Upper lobe of left lung (tissue), 6 donors: ENCODE data around the gene EFHC2. TPM values are rescaled to one million over a fixed set of nuclear protein-coding genes. Genes with fewer than 3 reads are reported as not detected.
"Not testable (repeated sequence)": the region's sequence is repeated elsewhere in the genome, so short reads cannot be mapped to it uniquely, and the experiment has no call there.

ENCODE experiments used
- ATAC-seq, 2 donors: fragments of 200-7000 bp; cut with Tn5 transposase; one replicate each; pipeline ENCODE4 v1.9.1; 2022; ENCODE audit warnings: mild to moderate bottlenecking in 2 of 2, moderate library complexity in 2 of 2; ENCODE audit not compliant: low FRiP score in 2 of 2
- DNase-seq, 2 donors: peaks; one replicate each; pipeline ENCODE4 v3.0.0-alpha.2; 2019 to 2020
- H3K27ac ChIP-seq, 4 donors: fragments of 200-600 bp; sonication (generic); one replicate each; pipeline ENCODE4 v1.5.1; 2016 to 2019
- H3K27me3 ChIP-seq, 4 donors: fragments of 200-600 bp; sonication (generic); one replicate each; pipeline ENCODE4 v1.5.1; 2017 to 2019
- H3K36me3 ChIP-seq, 4 donors: fragments of 200-600 bp; sonication (generic); one replicate each; pipeline ENCODE4 v1.5.1; 2016 to 2019
- H3K4me1 ChIP-seq, 4 donors: fragments of 200-600 bp; sonication (generic); one replicate each; pipeline ENCODE4 v1.5.1; 2018 to 2019
- H3K4me3 ChIP-seq, 4 donors: fragments of 200-600 bp; sonication (generic); one replicate each; pipeline ENCODE4 v1.5.1; 2017 to 2019; ENCODE audit warnings: mild to moderate bottlenecking in 2 of 4, moderate library complexity in 1 of 4
- H3K9me3 ChIP-seq, 4 donors: fragments of 200-600 bp; sonication (generic); one replicate each; pipeline ENCODE4 v1.5.1; 2018 to 2019
- CTCF ChIP-seq, 6 experiments: fragments of 450-650 bp in 4 of 6; fragments of 200-600 bp in 2 of 6; sonication (generic) in 2 of 6; IDR thresholded peaks; one replicate each; pipeline ENCODE4 v1.5.1; 2016 to 2019; ENCODE audit warnings: antibody characterized with exemption in 6 of 6
- EP300 ChIP-seq, 4 donors: sonication (generic); formaldehyde crosslinking; IDR thresholded peaks; one replicate each; pipeline ENCODE4 v1.5.1; 2017; ENCODE audit warnings: antibody characterized with exemption in 4 of 4, control low read depth in 2 of 4
- POLR2A ChIP-seq, 4 donors: fragments of 450-650 bp; IDR thresholded peaks; one replicate each; pipeline ENCODE4 v1.5.1; 2016 to 2017; ENCODE audit warnings: antibody characterized with exemption in 4 of 4, mild to moderate bottlenecking in 2 of 4
- POLR2AphosphoS5 ChIP-seq, 2 donors: sonication (generic); formaldehyde crosslinking; IDR thresholded peaks; one replicate each; pipeline ENCODE4 v1.5.1; 2017; ENCODE audit warnings: antibody characterized with exemption in 2 of 2
- WGBS, 2 donors: methylation state at CpG; one replicate each; pipeline ENCODE4 v1.1.5; 2017 to 2018; 5-methylcytosine and 5-hydroxymethylcytosine counted together
- total RNA-seq, 6 donors: library from RNA; depleted of rRNA in 4 of 6; stranded (reverse); fragments of >200 nt in 4 of 6; gene quantifications; one replicate each; pipeline versions ENCODE4 v1.1.0 to v1.2.1, GENCODE V29; 2016 to 2021
- donor health status: DM: no; HTN: no; CAD: no; lungs with moderate emphysema.
- donor health status: DM: no; HTN: yes; CAD: no; lungs with severe emphysema.

EFHC2 gene
- total RNA-seq, 6 donors from 2014 or later, result 0.31 to 13.0 (median 1.8) TPM

DNA sequence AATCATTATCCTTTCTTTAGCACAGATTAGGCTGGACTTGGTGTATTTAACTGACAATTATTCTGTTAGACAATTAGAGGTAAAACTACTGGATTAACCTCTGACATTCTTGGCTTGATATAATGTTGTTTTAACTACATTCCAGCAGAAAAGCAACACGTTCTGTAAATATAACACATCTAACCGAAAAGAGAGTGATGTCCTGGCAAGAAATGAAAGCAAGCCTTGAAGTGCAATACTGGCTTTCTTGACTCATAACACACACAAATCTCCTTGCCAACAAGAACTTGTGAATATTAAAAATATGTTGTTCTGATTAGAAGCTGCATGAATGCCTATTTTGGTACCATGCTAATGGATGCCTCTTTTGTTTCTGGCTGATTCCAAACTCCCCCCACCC lies 76.4 kb downstream of the EFHC2 start:
- Histone ChIP-seq H3K36me3 (no peaks in the 10 kb centered on the region), H3K9me3 (no peaks in the 10 kb centered on the region), H3K27ac (no peak overlapping the region), H3K4me3 (no peak overlapping the region), H3K27me3 (no peaks in the 10 kb centered on the region), H3K4me1 (no peaks in the 10 kb centered on the region)
- ATAC-seq, result no peak
- TF ChIP-seq EP300 (IDR thresholded peaks at IDR 0.05) (no peak), POLR2AphosphoS5 (IDR thresholded peaks at IDR 0.05) (no peak)
- no peak for DNase-seq
- WGBS, 2 donors, result 8 to 52% methylated on average over 2 of the region's 2 CpGs

DNA sequence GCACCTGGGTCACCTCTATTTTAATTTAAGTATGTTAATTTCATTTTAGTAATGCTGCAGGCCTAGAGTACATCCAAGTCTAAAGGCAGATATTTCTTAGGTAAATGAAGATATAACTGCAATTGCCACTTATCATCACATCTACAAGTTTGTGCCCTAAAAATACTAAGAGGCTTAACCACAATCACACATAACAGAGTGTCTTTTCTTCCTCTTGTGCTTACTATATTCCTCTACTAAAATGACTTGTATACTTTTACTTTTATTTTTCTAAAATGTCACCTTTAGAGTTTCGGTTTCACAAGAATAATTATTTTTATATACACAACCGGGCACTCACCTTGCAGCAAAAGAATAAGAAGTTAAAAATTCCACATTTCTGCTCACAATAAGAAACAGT lies 77.9 kb downstream of the EFHC2 start:
- no peak for DNase-seq
- no peaks in the 10 kb centered on the region for H3K4me1 ChIP-seq
- no peak for TF ChIP-seq POLR2A (IDR thresholded peaks at IDR 0.05)
- TF ChIP-seq CTCF (IDR thresholded peaks at IDR 0.05), result no peak
- TF ChIP-seq EP300 (IDR thresholded peaks at IDR 0.05), result no peak
- TF ChIP-seq POLR2AphosphoS5 (IDR thresholded peaks at IDR 0.05), result no peak
- no peaks in the 10 kb centered on the region for H3K36me3 ChIP-seq
- H3K4me3 ChIP-seq, result no peak overlapping the region
- 49 to 70% methylated on average over 2 of the region's 2 CpGs for WGBS, 2 donors
- H3K27ac ChIP-seq, result no peak overlapping the region
- H3K27me3 ChIP-seq, result no peaks in the 10 kb centered on the region
- H3K9me3 ChIP-seq, result no peaks in the 10 kb centered on the region
- ATAC-seq, result no peak

- Histone ChIP-seq H3K36me3 (no peaks in the 10 kb centered on the region), H3K9me3 (no peaks in the 10 kb centered on the region), H3K4me1 (no peaks in the 10 kb centered on the region), H3K27ac (no peak overlapping the region), H3K27me3 (no peaks in the 10 kb centered on the region), H3K4me3 (no peak overlapping the region)
- no peak for ATAC-seq
- DNase-seq, result no peak
- no peak for TF ChIP-seq POLR2AphosphoS5 (IDR thresholded peaks at IDR 0.05)
- TF ChIP-seq EP300 (IDR thresholded peaks at IDR 0.05), result no peak
- no peak for TF ChIP-seq CTCF (IDR thresholded peaks at IDR 0.05)
- TF ChIP-seq POLR2A (IDR thresholded peaks at IDR 0.05), result no peak
These were observed 78.5 kb downstream of the EFHC2 start for GRCh38 chrX:44264936-44265335.

DNA sequence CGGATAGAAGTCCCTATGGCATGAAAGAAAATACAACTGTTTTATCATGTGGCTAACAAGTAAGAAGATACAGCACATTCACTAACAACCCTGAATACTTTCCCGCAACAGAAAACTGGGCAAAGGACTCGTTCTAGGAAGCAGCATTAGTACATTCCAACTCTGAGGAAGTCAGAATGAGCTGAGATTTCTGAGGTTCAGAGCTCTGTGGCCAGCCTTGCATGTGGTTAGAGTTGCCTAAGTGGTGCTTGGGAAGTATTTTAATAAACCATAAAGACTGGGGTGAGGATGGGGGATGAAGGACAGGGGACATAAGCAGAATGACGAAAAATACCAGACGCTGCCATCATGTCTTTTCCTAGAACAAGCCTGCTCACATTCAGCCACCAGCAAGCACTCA lies 82.2 kb downstream of the EFHC2 start:
- TF ChIP-seq POLR2AphosphoS5 (IDR thresholded peaks at IDR 0.05) (no peak), EP300 (IDR thresholded peaks at IDR 0.05) (no peak)
- Histone ChIP-seq H3K27me3 (no peaks in the 10 kb centered on the region), H3K9me3 (no peaks in the 10 kb centered on the region), H3K4me3 (no peak overlapping the region), H3K4me1 (no peaks in the 10 kb centered on the region), H3K36me3 (no peaks in the 10 kb centered on the region), H3K27ac (no peak overlapping the region)
- 85 to 87% methylated on average over 5 of the region's 5 CpGs for WGBS, 2 donors
- ATAC-seq (no peak), DNase-seq (no peak)

GRCh38 chrX:44260609-44261008 lies 82.9 kb downstream of the EFHC2 start:
- H3K4me1 ChIP-seq, result no peaks in the 10 kb centered on the region
- H3K27me3 ChIP-seq, result no peaks in the 10 kb centered on the region
- no peak for ATAC-seq
- no peak overlapping the region for H3K27ac ChIP-seq
- no peak for TF ChIP-seq POLR2A (IDR thresholded peaks at IDR 0.05)
- no peak for TF ChIP-seq CTCF (IDR thresholded peaks at IDR 0.05)
- TF ChIP-seq POLR2AphosphoS5 (IDR thresholded peaks at IDR 0.05), result no peak
- no peak for TF ChIP-seq EP300 (IDR thresholded peaks at IDR 0.05)
- DNase-seq, result no peak
- H3K9me3 ChIP-seq, result no peaks in the 10 kb centered on the region
- H3K36me3 ChIP-seq, result no peaks in the 10 kb centered on the region
- H3K4me3 ChIP-seq, result no peak overlapping the region

DNA sequence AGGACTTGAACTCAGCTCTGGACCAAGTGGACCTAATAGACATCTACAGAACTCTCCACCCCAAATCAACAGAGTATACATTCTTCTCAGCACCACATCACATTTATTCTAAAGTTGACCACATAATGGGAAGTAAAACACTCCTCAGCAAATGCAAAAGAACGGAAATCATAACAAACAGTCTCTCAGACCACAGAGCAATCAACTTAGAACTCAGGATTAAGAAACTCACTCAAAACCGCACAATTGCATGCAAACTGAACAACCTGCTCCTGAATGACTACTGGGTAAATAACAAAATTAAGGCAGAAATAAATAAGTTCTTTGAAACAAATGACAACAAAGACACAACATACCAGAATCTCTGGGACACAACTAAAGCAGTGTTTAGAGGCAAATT lies 87.7 kb downstream of the EFHC2 start:
- not testable (repeated sequence) for H3K9me3 ChIP-seq, DNase-seq, ATAC-seq, H3K4me3 ChIP-seq, H3K27me3 ChIP-seq, H3K27ac ChIP-seq, H3K36me3 ChIP-seq
- WGBS, 2 donors, result 70 to 76% methylated on average over 2 of the region's 2 CpGs
- peaks cover 3 to 12% (median 4%) of the 10 kb centered on the region in 4 donors for H3K4me1 ChIP-seq
